ENCODE measurements around the gene ING3. TPM values are rescaled to one million over a fixed set of nuclear protein-coding genes. Genes with fewer than 3 reads are reported as not detected.

The ING3 gene
- total RNA-seq, 1 experiment from 2014 or later, result 14.1 TPM

DNA sequence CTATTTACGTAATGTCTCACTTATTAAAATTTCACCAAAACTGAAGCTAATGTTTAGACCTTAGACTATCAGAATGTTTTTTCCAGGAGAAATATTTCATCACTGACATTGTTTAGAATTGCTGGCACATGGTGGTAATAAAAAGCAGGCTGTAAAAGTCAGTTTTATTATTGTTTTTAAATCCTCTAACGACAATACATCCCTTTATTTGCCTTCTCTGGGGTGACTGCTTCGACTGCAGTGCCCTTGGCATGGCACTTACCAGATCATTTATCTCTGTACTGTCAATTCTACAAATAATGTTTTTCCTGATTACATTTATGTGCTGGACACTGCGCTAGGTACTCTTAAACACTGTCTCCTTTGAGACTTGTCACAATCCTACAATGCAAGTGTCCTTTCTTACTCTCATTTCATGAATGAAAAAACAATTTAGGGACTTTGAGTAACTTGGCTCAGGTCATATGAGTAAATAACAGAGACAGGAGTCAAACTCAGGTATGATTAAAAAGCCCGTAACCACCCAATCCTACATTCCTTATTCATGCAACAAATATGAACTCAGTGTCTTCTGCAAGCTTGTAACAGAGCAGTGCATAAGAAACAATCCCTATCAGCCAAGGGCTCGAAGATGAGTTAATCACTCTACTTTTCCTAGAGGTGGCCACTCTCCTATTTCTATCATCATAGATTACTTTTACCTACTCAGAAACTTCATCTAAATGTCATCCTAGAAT, 5.6 kb upstream of the ING3 start:
- Histone ChIP-seq H3K9me3 (no peaks in the 10 kb centered on the region), H3K36me3 (no peaks in the 10 kb centered on the region), H3K4me3 (no peak overlapping the region), H3K27me3 (no peaks in the 10 kb centered on the region)
- DNase-seq, result no peak

- DNase-seq, result no peak
- Histone ChIP-seq H3K4me3 (no peak overlapping the region), H3K9me3 (no peaks in the 10 kb centered on the region), H3K36me3 (peaks cover 9% of the 10 kb centered on the region), H3K27me3 (no peaks in the 10 kb centered on the region)
Observed at GRCh38 chr7:120947980-120948379, 2.6 kb upstream of the ING3 start.

GRCh38 chr7:120949393-120949911, 1.1 kb upstream of the ING3 start:
- peak overlapping the region; percentile 80 for H3K4me3 ChIP-seq
- H3K27me3 ChIP-seq, result no peaks in the 10 kb centered on the region
- peaks cover 18% of the 10 kb centered on the region for H3K36me3 ChIP-seq
- no peak for DNase-seq
- H3K9me3 ChIP-seq, result no peaks in the 10 kb centered on the region

DNA sequence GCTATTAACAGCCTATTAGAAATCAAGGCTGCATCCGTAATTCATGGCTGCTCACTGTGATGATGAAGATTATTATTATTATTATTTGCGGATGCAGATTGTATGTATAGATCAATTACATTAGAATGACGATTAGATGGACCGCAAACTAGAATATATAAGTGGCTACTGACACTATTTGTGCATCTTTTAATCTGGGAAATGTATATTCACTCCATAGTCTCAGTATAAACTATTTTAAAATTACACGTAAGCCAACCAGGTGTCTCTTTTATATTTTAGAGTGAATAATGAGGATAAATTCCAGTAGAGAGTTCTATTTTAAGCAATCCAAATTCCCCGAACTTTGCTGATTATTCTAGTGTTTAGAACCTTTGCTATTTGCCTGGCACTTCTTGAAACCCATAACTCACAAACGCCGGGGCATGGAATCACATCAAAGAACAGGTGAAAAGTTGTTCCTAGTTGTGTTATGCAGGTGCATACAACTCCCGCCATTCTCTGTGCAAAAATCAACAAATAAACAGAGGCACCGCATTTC, 509 bp upstream of the ING3 start:
- H3K36me3 ChIP-seq, result peaks cover 21% of the 10 kb centered on the region
- no peaks in the 10 kb centered on the region for H3K27me3 ChIP-seq
- H3K9me3 ChIP-seq, result no peaks in the 10 kb centered on the region
- DNase-seq, result no peak
- peak overlapping the region; percentile 80 for H3K4me3 ChIP-seq

DNA sequence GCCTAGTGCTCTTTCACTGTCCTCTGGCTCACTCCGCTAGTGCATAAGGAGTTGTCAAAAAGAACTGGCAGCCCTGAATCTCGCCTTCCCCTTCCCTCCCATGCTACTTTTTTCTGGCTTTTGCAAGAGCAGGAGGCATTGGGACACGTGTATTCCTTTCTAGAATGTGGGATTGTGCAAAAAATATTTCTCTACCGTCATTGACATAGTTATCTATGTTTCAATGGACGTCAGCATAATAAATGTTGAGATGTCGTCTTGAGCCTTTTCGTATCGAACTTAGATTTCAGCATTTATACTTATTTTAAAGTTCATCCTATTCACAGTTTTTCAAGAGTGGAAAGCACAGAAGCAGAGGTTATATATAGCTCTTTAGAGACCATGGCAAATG, 727 bp downstream of the ING3 start:
- no peaks in the 10 kb centered on the region for H3K9me3 ChIP-seq

GRCh38 chr7:120951826-120952225, 1.2 kb downstream of the ING3 start:
- no peaks in the 10 kb centered on the region for H3K9me3 ChIP-seq
- H3K27me3 ChIP-seq, result no peaks in the 10 kb centered on the region
- DNase-seq, result no peak
- peak overlapping the region; percentile 80 for H3K4me3 ChIP-seq
- H3K36me3 ChIP-seq, result peaks cover 31% of the 10 kb centered on the region

More for the DNA sequence above, 727 bp downstream of the ING3 start:
- Histone ChIP-seq H3K36me3 (peaks cover 30% of the 10 kb centered on the region), H3K4me3 (peak overlapping the region; percentile 80), H3K27me3 (no peaks in the 10 kb centered on the region)
- DNase-seq, result no peak

DNA sequence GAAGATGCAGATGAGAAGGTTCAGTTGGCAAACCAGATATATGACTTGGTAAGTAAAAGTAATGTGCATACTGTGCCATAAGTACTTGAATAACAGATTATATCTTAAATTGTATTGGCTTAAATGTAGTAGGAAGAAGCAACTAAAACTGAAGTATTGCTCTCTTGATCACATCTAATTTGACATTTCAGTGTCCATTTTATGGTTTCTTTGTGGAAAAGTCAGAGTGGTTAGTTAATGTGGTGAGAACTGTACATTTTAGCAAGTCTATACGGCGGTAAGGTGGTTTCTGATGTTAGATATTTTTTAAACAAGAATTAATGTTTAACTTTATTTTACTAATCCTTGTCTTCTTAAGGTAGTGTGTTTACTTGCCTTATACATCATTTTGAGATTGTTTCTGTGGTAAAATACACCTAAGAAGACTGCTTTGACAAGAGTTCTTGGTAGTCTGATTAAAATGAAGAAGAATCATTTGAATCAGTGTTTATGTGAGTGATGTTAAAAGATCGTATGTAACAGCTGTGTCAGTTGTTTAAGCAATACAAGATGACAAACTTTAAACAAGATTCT, 5.1 kb downstream of the ING3 start:
- peaks cover 31% of the 10 kb centered on the region for H3K36me3 ChIP-seq
- no peaks in the 10 kb centered on the region for H3K27me3 ChIP-seq
- DNase-seq, result no peak
- H3K9me3 ChIP-seq, result no peaks in the 10 kb centered on the region
- H3K4me3 ChIP-seq, result no peak overlapping the region

DNA sequence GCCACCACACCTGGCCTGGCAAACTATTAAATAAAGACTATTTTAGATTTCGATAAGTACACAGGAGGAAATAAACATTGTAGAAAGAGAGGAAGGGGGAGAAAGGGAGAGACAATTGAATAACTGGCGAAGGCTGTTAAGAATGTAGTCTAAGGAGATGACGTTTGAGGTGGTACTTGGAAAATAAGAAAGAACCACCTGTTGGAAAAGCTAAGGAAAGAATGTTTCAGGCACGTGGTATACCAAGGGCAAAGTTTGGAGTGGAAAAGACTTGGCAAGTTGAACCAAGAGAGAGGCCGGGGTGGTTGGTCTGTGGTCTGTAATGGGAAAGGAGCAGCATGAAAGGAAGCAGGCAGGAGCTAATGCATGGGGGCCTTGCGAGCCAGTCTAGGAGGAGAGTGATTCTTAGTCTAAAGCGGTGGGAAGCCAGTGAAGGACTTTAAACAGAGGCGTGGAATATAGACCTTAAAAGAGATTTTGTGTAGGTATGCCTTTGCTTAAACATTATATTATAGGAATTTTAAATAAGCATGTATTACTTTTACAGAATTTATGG, 9.4 kb downstream of the ING3 start:
- DNase-seq, result no peak
- no peaks in the 10 kb centered on the region for H3K27me3 ChIP-seq
- no peaks in the 10 kb centered on the region for H3K9me3 ChIP-seq
- H3K4me3 ChIP-seq, result no peak overlapping the region
- H3K36me3 ChIP-seq, result peaks cover 10% of the 10 kb centered on the region

DNA sequence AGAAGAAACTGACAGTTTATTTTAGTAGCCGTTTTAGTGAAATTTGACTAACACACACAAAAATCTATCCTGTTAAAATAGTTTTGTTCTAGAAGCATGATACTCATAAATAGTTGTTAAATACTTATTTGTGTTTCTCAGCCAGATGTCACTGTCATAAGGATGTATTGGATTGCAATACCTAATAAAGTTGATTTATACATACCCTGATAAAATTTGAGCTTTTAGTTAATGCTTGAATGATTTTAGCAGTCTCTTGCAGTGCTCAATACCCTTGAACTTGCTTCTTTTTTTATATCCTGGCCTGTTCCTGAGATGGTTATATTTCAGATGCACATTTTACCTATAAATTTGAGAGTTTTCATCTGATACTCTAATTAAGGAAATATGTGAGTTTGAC, 10.1 kb downstream of the ING3 start:
- DNase-seq, result no peak
- Histone ChIP-seq H3K27me3 (no peaks in the 10 kb centered on the region), H3K9me3 (no peaks in the 10 kb centered on the region), H3K4me3 (no peak overlapping the region), H3K36me3 (peaks cover 6% of the 10 kb centered on the region)

DNA sequence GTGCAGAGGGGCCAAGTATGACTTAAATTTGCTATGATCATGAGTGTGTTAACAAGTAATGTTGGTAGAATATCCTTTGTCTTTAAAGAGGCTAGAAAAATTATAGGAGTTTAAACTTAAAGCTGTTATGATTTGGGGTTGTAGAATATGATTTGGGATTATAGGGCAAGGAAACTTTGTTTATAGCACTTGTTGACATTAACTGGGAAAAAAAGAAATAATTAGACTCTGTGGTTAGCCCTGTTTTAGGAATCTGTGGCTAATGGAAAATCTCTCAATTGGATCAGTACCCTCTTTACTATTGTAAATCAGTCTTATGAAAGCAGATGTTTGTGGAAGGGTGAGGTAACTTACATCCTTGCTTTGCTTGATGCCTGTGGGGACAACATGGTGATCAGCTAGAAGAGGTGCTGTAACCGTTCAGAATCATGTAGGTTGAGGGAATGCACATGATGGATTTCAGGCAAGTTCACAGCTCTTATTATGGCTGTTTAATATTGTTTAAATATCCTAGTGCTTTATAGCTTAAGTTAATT, 11.1 kb downstream of the ING3 start:
- Histone ChIP-seq H3K4me3 (no peak overlapping the region), H3K9me3 (no peaks in the 10 kb centered on the region), H3K27me3 (no peaks in the 10 kb centered on the region), H3K36me3 (no peaks in the 10 kb centered on the region)
- no peak for DNase-seq

GRCh38 chr7:120964088-120964487, 13.5 kb downstream of the ING3 start:
- no peak for DNase-seq
- H3K4me3 ChIP-seq, result no peak overlapping the region
- H3K36me3 ChIP-seq, result no peaks in the 10 kb centered on the region; the same call in 1 of the 2 replicates
- H3K27me3 ChIP-seq, result no peaks in the 10 kb centered on the region
- no peaks in the 10 kb centered on the region for H3K9me3 ChIP-seq

DNA sequence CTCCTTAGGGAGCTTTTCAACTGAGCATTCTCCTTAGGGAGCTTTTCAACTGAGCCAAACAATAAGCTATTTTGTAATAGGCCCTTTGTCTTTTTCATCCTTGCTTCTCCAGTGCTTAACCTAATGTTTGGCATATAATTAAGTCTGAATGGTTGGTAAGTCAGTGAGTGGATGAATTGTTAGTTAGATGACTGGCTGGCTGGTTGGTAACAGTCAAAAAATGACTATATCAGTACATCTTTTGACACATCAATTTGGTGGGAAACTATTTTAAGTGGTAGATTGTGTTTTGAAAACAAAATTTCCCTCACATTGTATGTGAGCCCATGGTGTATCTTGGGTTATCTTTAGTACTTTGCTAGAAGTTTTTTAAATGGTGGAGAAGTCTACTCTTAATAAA, 16.4 kb downstream of the ING3 start:
- Histone ChIP-seq H3K36me3 (peaks cover 10% of the 10 kb centered on the region), H3K27me3 (no peaks in the 10 kb centered on the region)
- no peak for DNase-seq

DNA sequence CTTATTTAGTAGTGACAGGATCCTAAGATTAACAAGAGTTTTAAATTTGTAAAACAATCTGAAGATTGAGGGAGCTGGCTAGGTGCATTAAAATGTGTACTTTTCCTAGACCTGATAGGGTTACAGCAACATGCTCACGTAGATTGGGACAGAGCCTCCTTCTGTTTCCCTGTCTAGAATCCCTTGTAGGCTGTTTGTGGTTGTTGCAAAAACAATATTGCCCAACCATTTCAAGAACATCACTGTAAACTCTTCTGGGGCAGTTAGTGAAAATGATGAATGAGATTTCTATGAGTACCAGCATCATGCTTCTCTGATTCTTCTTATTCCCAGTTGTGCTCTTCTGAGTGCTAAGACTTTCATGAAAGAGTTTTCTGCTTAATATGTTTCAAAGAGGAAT, 23.3 kb downstream of the ING3 start:
- Histone ChIP-seq H3K36me3 (peaks cover 16% of the 10 kb centered on the region), H3K9me3 (no peaks in the 10 kb centered on the region)
- DNase-seq, result no peak

More for the DNA sequence above, 16.4 kb downstream of the ING3 start:
- Histone ChIP-seq H3K4me3 (no peak overlapping the region), H3K9me3 (no peaks in the 10 kb centered on the region)

GRCh38 chr7:120979765-120980499, 29.4 kb downstream of the ING3 start:
- Histone ChIP-seq H3K9me3 (no peaks in the 10 kb centered on the region), H3K27me3 (no peaks in the 10 kb centered on the region), H3K4me3 (no peak overlapping the region), H3K36me3 (no peaks in the 10 kb centered on the region; the same call in none of the 2 replicates)
- DNase-seq, result no peak

More for the DNA sequence above, 23.3 kb downstream of the ING3 start:
- no peaks in the 10 kb centered on the region for H3K27me3 ChIP-seq
- no peak overlapping the region for H3K4me3 ChIP-seq

- Histone ChIP-seq H3K36me3 (no peaks in the 10 kb centered on the region), H3K4me3 (no peak overlapping the region)
- no peak for DNase-seq
Observed at GRCh38 chr7:120981117-120981516, 30.5 kb downstream of the ING3 start.

DNA sequence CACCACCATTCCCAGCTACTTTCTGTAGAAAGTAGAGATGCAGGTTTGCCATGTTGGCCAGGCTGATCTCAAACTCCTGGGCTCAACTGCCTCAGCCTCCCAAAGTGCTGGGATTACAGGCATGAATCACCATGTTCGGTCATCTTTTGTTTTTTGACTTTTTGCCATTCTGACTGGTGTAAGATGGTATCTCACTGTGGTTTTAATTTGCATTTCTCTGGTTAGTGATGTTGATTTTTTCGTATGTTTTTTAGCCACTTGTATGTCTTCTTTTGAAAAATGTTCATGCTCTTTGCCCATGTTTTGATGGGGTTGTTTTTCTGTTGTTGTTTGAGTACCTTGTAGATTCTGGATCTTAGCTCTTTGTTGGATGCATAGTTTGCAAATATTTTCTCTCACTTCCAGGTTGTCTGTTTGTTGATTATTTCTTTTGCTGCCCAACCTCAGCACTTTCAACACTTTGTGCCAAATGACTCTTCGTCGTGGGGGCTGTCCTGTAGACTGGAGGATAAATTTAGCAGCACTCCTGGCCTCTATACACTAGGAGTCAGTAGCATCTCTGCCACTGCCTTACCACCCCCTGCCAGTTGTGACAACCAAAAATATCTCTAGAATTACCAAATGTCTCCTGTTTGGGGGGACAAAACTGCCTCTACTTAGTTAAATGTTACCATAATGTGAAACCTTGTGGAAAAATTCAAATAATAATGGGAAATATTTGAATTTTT, 31.5 kb downstream of the ING3 start:
- Histone ChIP-seq H3K4me3 (no peak overlapping the region), H3K9me3 (no peaks in the 10 kb centered on the region), H3K36me3 (no peaks in the 10 kb centered on the region), H3K27me3 (no peaks in the 10 kb centered on the region)
- peak; percentile 41 for DNase-seq

More at GRCh38 chr7:120981117-120981516, 30.5 kb downstream of the ING3 start:
- Histone ChIP-seq H3K9me3 (no peaks in the 10 kb centered on the region), H3K27me3 (no peaks in the 10 kb centered on the region)

All from MG63 (cell line).